Activated CD4-positive, CD25-positive, alpha-beta regulatory T cell (primary cell): Measurements from ENCODE around the gene TMEM132A.

ENCODE experiments used
- DNase-seq, 4 experiments: peaks; one replicate each; lab custom pipeline; 2025; lab: John Stamatoyannopoulos, UW

TMEM132A gene

GRCh38 chr11:60937144-60937527, 12.9 kb downstream of the TMEM132A start:
- no peak for DNase-seq

GRCh38 chr11:60937811-60938210, 13.6 kb downstream of the TMEM132A start:
- DNase-seq, result no peak

GRCh38 chr11:60938500-60938899, 14.2 kb downstream of the TMEM132A start:
- no peak for DNase-seq

- DNase-seq, result no peak
Measured at GRCh38 chr11:60939301-60939700, 15.0 kb downstream of the TMEM132A start.

GRCh38 chr11:60939855-60940254, 15.6 kb downstream of the TMEM132A start:
- DNase-seq, result no peak

GRCh38 chr11:60941371-60942119, 17.3 kb downstream of the TMEM132A start:
- no peak for DNase-seq

GRCh38 chr11:60942219-60942618, 18.0 kb downstream of the TMEM132A start:
- no peak for DNase-seq

- no peak for DNase-seq
Measured at GRCh38 chr11:60942970-60943565, 18.8 kb downstream of the TMEM132A start.

GRCh38 chr11:60944490-60945294, 20.4 kb downstream of the TMEM132A start:
- no peak for DNase-seq

GRCh38 chr11:60945295-60945667, 21.0 kb downstream of the TMEM132A start:
- no peak for DNase-seq

GRCh38 chr11:60946601-60947264, 22.5 kb downstream of the TMEM132A start:
- no peak for DNase-seq

GRCh38 chr11:60947700-60948099, 23.4 kb downstream of the TMEM132A start:
- no peak for DNase-seq

- no peak for DNase-seq
Measured at GRCh38 chr11:60948250-60948649, 24.0 kb downstream of the TMEM132A start.

- DNase-seq, result no peak
Measured at GRCh38 chr11:60950024-60950423, 25.8 kb downstream of the TMEM132A start.

- no peak for DNase-seq
Measured at GRCh38 chr11:60950933-60951605, 26.8 kb downstream of the TMEM132A start.

GRCh38 chr11:60951606-60951903, 27.3 kb downstream of the TMEM132A start:
- DNase-seq, result no peak

- no peak for DNase-seq
Measured at GRCh38 chr11:60951904-60952741, 27.9 kb downstream of the TMEM132A start, which contains the start of gene SLC15A3. Gene SLC15A3 (minus strand): TSS chr11:60952176. CDS start chr11:60951551, 625 bp downstream.

GRCh38 chr11:60952742-60953170, 28.5 kb downstream of the TMEM132A start:
- no peak for DNase-seq

- DNase-seq, result no peak
Measured at GRCh38 chr11:60953781-60954180, 29.5 kb downstream of the TMEM132A start.

- no peak for DNase-seq
Measured at GRCh38 chr11:60954421-60954820, 30.2 kb downstream of the TMEM132A start.

- no peak for DNase-seq
Measured at GRCh38 chr11:60955571-60955970, 31.3 kb downstream of the TMEM132A start.
